COR-L47 (cell line): ENCODE measurements around the gene HDC.

Experiments used
- DNase-seq: peaks from one replicate; lab custom pipeline; 2025; lab: John Stamatoyannopoulos, UW

HDC gene

GRCh38 chr15:50265620-50266019 is at the start of gene HDC:
HDC (minus strand) TSS chr15:50265726; CDS start chr15:50265623, 103 bp downstream.
- no peak for DNase-seq

DNA sequence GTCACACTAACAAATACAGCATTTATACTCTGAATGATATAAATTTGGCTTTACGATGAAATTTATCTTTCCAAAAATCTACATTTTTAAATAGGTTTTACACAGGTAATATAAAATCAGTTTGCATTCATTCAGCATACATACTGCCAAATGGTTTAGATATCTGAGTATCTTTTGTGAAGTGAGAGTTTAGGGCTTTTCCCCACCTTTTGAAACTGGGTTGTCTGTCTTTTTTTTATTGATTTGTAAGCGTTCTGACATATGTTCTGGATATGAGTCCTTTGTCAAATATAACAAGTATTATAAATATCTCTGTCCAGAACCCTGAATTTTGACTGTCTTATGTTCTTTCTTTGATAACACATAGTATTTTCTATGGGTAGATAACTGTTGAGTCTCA is 47.1 kb upstream of the HDC start:
- DNase-seq, result no peak

GRCh38 chr15:50307799-50308198 is 42.3 kb upstream of the HDC start:
- DNase-seq, result no peak

GRCh38 chr15:50304836-50305235 is 39.3 kb upstream of the HDC start:
- no peak for DNase-seq

GRCh38 chr15:50302581-50302980 is 37.1 kb upstream of the HDC start:
- no peak for DNase-seq

- DNase-seq, result no peak
Measured at GRCh38 chr15:50298340-50298739, 32.8 kb upstream of the HDC start.

DNA sequence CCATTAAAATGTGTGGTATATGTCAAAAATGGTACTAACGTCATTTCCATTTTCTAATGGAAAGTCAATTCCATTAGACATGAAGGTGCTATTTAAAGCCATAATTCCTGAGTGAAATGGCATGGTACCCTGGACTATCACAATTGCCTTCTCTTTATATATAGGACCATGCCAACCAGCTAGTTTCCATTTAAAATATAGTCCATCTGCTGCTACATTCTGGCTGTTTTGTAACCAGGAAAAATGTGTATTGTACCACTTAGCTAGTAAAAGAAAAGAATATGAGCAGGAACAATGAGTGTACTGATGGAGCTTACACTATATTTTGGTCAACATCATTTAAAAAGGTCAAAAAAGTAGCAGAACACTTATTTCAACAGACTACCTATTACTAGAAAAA is 30.4 kb upstream of the HDC start:
- no peak for DNase-seq

DNA sequence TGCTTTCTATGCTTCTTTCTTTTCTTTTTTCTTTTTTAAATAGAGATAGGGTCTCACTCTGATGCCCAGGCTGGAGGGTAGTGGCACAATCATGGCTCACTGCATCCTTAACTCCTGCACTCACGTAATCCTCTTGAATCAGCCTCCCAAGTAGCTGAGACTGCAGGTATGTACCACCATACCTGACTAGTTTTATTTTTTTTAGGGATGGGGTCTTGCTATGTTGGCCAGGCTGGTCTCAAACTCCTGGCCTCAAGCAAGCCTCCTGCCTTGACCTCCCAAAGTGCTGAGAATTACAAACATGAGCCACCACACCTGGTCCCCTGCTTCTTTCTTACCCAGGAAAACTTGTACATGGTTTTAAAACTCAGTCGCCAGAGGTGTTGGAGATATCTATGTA is 24.2 kb upstream of the HDC start:
- DNase-seq, result no peak

GRCh38 chr15:50287324-50288116 is 22.0 kb upstream of the HDC start:
- no peak for DNase-seq

GRCh38 chr15:50281427-50281826 is 15.9 kb upstream of the HDC start:
- DNase-seq, result no peak

- DNase-seq, result no peak
Measured at GRCh38 chr15:50280271-50280670, 14.7 kb upstream of the HDC start.

- DNase-seq, result no peak
Measured at GRCh38 chr15:50278496-50278895, 13.0 kb upstream of the HDC start.

- DNase-seq, result no peak
Measured at GRCh38 chr15:50277370-50277769, 11.8 kb upstream of the HDC start.

GRCh38 chr15:50275908-50276307 is 10.4 kb upstream of the HDC start:
- DNase-seq, result no peak

DNA sequence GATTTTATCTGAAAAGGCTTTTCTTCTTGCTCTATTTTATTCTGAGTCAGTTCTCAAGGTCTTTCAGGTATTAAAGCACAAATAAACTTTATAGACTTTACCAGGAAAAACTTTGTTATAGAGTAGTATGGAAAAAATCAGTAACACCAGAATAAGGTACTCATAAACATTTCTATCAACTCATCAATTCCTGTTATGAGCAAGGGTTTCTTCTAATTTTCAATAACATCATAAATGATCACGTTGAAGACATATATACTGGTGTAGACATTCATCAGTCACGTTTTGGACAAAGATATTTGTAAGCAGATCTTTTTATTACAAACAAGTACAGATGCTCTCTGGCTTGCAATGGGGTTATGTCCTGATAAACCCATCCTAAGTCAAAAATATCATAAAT is 9.6 kb upstream of the HDC start:
- DNase-seq, result no peak

DNA sequence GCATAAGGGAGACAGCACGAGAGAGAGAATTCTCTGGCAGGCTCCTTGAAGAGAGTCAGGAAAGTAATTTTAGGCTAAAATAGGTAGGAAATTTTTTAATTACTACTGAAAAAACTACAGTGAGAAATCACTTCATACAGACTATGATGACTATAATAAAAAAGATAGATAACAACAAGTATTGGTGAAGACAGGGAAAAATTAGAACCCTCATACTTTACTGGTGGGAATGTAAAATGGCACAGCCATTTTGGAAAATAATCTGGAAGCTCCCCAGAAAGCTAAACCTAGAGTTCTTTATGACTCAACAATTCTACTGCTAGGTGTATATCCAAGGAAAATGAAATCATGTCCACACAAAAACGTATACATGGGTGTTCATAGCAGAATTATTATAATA is 2.1 kb upstream of the HDC start:
- no peak for DNase-seq

DNA sequence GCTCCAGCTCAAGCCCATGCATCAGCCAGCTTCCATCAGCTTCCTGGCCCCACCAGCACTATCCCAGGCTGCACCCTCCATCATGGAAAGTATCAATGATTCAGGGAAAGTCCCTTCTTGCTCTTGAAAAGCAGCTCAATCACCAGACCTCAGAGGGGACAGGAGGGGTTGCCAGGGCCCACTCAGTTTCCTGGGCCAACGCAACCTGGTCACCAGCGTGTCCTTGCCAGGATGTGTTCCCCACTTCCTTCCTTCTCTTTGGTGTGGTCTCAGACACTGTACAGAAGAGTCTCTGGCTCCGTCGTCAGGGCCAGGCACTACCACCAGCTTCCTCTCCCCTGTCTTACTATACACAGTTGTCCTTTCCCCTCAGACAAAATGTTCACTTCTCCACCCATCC is 3.0 kb downstream of the HDC start:
- no peak for DNase-seq

- no peak for DNase-seq
Measured at GRCh38 chr15:50261981-50262380, 3.5 kb downstream of the HDC start.

- no peak for DNase-seq
Measured at GRCh38 chr15:50260969-50261496, 4.5 kb downstream of the HDC start.

DNA sequence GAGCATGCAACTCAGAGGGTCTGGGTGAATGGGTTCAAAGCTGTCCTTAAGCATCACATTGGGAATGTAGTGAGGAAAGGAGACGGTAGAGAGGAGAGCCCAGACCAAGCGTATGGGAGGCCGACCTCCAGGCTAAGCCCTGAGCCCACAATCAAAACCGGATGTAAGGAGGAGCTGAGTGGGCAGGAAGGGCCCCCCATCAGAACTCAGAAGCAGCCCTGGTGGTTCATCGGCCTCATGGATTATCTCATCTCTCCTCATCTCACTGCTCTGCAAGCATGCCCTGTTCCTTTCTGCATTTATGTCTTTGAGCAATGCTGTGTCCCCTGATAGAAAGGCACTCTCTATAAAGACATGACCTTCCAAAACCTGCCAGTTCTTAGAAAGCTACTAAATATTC is 6.2 kb downstream of the HDC start:
- no peak for DNase-seq

DNA sequence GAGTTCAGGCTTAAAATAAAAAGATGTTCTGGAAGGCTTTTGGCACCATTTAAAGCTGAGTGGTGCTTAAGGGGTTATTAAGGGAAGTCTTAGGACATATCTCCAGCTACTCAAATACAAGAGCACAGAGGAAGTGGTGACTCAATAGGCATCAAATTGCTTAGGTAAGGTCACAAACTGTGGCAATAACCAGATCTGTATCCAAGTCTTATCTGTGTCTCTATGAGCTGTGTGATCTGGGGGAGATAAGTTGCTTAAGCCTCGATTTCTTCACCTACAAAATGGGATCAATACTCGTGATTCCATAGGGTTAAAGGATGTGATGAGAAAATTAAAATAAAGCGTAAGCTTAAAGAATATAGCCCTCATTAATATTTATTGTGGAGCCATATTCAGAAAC is 7.6 kb downstream of the HDC start:
- no peak for DNase-seq

DNA sequence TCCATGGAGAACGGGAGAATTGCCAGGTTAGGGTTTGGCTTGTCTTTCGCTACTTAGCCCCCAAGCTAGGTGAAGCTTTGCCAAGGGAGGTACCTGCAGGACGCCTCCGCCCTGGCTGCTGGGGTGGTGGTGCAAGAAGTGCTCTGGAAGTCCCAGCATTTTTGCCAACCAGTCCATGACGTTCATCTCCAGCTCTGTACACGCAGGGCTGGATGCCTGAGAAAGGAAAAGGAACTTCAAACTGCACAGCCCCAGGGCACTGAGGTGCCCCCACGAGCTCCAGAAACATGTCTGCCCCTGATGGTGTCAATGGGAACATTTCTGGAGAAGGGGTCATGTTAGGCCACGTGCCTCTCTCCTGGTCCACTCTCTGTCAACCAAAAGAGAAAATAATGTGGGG is 8.2 kb downstream of the HDC start:
- no peak for DNase-seq

DNA sequence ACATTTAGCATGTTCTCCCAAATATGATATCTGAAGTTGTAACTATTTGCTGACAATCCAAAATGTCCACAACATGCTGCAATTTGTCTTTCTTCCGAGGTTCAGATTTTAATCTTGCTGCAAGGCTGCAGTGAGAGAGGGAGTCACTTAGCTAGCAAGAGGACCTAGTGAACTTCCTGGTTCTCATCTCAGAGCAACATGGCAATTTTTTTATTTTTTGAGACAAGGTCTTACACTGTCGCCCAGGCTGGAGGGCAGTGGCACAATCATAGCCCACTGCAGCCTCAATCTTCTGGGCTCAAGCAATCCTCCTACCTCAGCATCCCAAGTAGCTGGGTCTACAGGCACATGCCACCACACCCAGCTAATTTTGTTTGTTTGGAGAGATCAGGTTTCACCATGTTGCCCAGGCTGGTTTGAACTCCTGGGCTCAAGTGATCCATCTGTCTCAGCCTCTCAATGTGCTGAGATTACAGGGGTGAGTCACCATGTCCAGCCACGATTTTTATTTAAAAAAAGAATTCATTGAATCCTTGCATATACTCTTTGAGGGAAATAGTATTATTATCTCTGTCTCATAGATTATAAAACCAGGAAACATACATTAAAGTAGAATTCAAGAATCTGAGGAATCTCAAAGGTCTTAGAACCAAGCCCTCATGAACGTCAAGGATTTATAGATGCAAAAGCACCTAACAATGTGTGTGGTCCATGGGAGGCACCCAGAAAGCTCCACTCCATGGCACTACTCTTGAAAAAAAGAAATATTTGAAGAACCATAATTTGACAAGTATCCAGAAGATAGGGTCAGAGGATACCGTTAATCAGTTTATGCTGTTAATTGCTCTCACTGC is 9.1 kb downstream of the HDC start:
- DNase-seq, result no peak
